ENCODE measurements around the gene LRRC45. TPM values are rescaled to one million over a fixed set of nuclear protein-coding genes. Genes with fewer than 3 reads are reported as not detected.
A peak's percentile ranks its signal among the peaks of the same experiment; 100 is the strongest.

Gene LRRC45
- total and polyA plus RNA-seq, 2 donors (not counting 3 experiments of a cell fraction or from before 2014, with no cell fraction given), result 7.6 to 22.9 TPM

GRCh38 chr17:82023447-82024241 is 539 bp downstream of the LRRC45 start:
- no peak for FAIRE-seq
- TSS peak; percentile 59 for BruUV-seq (replicated peaks)
- dilution Hi-C loops (cut with MboI; ENCODE audit: extremely low pct_ligation_motif_present, low sequenced_read_pairs) (no loop called here), intact Hi-C loops (cut with micrococcal nuclease) (loop anchor here (1.0 to 10.0 kb wide), 6 partner anchors 14 to 191 kb away; partner anchors contain the start of genes ASPSCR1, CCDC57, DCXR and FASN)
- Histone ChIP-seq H3K79me2 (ENCODE audit: control insufficient read depth, insufficient read depth, low read length) (peaks cover 5% of the 10 kb centered on the region), H3K4me2 (ENCODE audit: insufficient read depth, low read length) (peak overlapping the region; percentile 52), H3K4me3 (replicated peaks in 1 of 3; ENCODE audit: insufficient read depth in 1 of 3, low read depth in 1 of 3, low read length in 3 of 3) (peak overlapping the region; percentile 41 to 68 (median 43)), H4K20me1 (replicated peaks; ENCODE audit: control insufficient read depth, extremely low read depth, insufficient read depth, low read length) (no peaks in the 10 kb centered on the region), H3K27ac (ENCODE audit: insufficient read depth, low read depth, low read length) (no peak overlapping the region), H2AFZ (ENCODE audit: low read depth, low read length) (peak overlapping the region; percentile 58), H3K9ac (replicated peaks; ENCODE audit: extremely low read depth, insufficient read depth, low read length) (peak overlapping the region; percentile 36), H3K27me3 (ENCODE audit: control insufficient read depth in 2 of 2, insufficient read depth in 2 of 2, low read length in 2 of 2) (no peaks in the 10 kb centered on the region), H3K9me3 (replicated peaks; ENCODE audit: control insufficient read depth, insufficient read depth, low read length) (no peaks in the 10 kb centered on the region), H3K36me3 (ENCODE audit: control insufficient read depth in 2 of 2, extremely low read depth in 1 of 2, insufficient read depth in 2 of 2, low read length in 2 of 2) (no peaks in the 10 kb centered on the region), H3K9me1 (replicated peaks; ENCODE audit: control insufficient read depth, extremely low read depth, insufficient read depth, low read length) (no peaks in the 10 kb centered on the region), H3K4me1 (ENCODE audit: control insufficient read depth, extremely low read depth, insufficient read depth, low read length) (peaks cover 12% of the 10 kb centered on the region)
- DNase-seq (ENCODE audit: low read depth, low spot score), result no peak
- CTCF ChIA-PET, result interaction anchor here (1.1 to 9.1 kb wide), 7 partner anchors 7 to 154 kb away, joined by 3 to 345 read pairs (median 14); partner anchors contain the start of genes ARHGDIA, DCXR, NOTUM and RAC3
- POLR2A ChIA-PET, result interaction anchor here (0.5 to 0.7 kb wide), 2 partner anchors 21 to 206 kb away, joined by 7 read pairs; no protein-coding TSS in a partner anchor
- TF ChIP-seq FOS (IDR thresholded peaks at IDR 0.05; ENCODE audit: borderline replicate concordance, insufficient read depth, low read length) (no peak), CTCF (IDR thresholded peaks at IDR 0.05; ENCODE audit: extremely low read depth in 1 of 2, insufficient read depth in 1 of 2, low read depth in 1 of 2, low read length in 2 of 2) (no peak), JUN (IDR thresholded peaks at IDR 0.05; ENCODE audit: borderline replicate concordance, insufficient read depth, insufficient read length, low read depth) (no peak), EZH2 (IDR thresholded peaks at IDR 0.05; ENCODE audit: borderline replicate concordance, low read depth, low read length, severe bottlenecking) (no peak), MYC (IDR thresholded peaks at IDR 0.05; ENCODE audit: low read depth, low read length) (no peak), GATA2 (IDR thresholded peaks at IDR 0.05; ENCODE audit: insufficient read depth, insufficient read length, low read depth, low read length) (no peak), POLR2A (IDR thresholded peaks at IDR 0.05; ENCODE audit: low read depth, low read length) (no peak), POLR2AphosphoS5 (IDR thresholded peaks at IDR 0.05; ENCODE audit: insufficient read depth, low read depth, low read length) (no peak)
- TF ChIP-seq, protein P1, sequence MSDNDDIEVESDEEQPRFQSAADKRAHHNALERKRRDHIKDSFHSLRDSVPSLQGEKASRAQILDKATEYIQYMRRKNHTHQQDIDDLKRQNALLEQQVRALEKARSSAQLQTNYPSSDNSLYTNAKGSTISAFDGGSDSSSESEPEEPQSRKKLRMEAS (IDR thresholded peaks at IDR 0.05; ENCODE audit: insufficient read depth, insufficient read length), result no peak

All from endothelial cell of umbilical vein (primary cell).